Erythroblast (primary cell): ENCODE data around the gene LINS1.
"Not testable (repeated sequence)": the region's sequence is repeated elsewhere in the genome, so short reads cannot be mapped to it uniquely, and the experiment has no call there.

Source experiments
- DNase-seq, 2 experiments: peaks; one replicate each; lab custom pipeline; 2025; lab: John Stamatoyannopoulos, UW
- GATA1 ChIP-seq: IDR thresholded peaks from 2 replicates; pipeline ENCODE4 v1.6.1; 2011; ENCODE audit warnings: low read depth, mild to moderate bottlenecking, control low read depth, low read length, moderate library complexity
- POLR2A ChIP-seq: IDR thresholded peaks from 2 replicates; pipeline ENCODE4 v1.6.1; 2011; ENCODE audit warnings: mild to moderate bottlenecking, low read length

Gene LINS1

GRCh38 chr15:100616700-100617099 is 14.7 kb upstream of the LINS1 start:
- no peak for DNase-seq
- no peak for TF ChIP-seq GATA1

DNA sequence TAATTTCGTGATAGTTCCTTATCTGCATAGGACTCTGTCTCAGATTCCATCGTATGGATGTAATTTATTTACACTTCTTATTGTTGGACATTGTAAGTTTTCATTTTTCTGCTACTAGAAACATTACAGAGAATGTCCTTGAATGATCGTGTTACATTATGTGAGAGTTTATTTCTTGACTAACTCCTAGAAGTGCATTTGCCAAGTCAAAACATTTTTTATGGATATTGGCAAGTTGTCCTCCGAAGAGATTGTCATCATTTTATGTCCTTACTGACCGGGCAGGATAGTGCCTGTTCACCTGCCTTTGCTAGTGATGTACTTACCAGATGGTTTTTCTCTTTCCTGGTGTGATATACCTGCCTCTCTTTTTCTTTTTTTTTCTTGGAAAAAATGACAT is 13.8 kb upstream of the LINS1 start:
- TF ChIP-seq GATA1: no peak
- TF ChIP-seq POLR2A: no peak
- no peak for DNase-seq

GRCh38 chr15:100614918-100615317 is 12.9 kb upstream of the LINS1 start:
- TF ChIP-seq GATA1: no peak
- TF ChIP-seq POLR2A: no peak
- no peak for DNase-seq

DNA sequence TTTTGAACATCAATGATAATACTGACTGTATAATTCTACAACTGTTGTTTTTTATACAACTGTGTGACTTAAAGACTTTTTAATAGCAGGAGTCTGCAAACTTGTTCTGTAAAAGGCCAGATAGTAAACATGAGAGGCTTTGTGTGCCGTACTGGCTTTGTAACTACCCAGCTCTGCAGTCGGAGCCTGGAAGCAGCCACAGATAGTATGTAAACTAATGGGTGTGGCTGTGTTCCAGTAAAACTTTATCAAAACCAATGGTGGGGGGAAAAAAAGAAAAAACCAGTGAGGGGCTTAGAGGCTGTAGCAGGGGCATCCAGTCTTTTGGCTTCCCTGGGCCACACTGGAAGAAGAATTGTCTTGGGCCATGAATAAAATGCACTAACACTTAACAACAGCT is 12.4 kb upstream of the LINS1 start:
- DNase-seq: peak in 1 of 2 experiments; percentile 2

DNA sequence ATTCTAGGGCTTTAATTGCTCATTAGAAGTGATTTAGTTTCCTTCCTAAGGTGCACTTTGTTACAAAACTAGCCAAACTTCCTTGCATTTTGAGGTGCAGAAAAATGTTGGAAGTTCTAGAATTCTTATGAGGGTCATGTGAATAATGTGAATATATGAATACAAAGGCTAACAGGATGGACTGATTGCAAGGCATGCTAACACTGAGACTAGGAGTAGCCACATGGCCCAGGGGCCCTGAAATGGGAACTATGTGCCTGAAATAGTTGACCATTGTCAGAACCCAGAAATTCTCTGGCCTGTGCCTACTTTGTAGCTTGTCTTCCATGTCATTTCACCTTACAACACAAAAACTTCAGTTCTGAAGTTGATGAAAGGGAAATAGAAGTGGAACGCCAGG is 11.2 kb upstream of the LINS1 start:
- TF ChIP-seq POLR2A: no peak
- no peak for TF ChIP-seq GATA1
- DNase-seq: no peak

More for the DNA sequence above, 12.4 kb upstream of the LINS1 start:
- TF ChIP-seq POLR2A: no peak
- TF ChIP-seq GATA1: no peak

- TF ChIP-seq POLR2A (no peak), GATA1 (no peak)
- DNase-seq: no peak
These were observed 10.6 kb upstream of the LINS1 start for GRCh38 chr15:100612539-100612938.

GRCh38 chr15:100602823-100603393 is 924 bp upstream of the LINS1 start:
- DNase-seq: peak; percentile 55 to 64
- TF ChIP-seq GATA1: no peak
- TF ChIP-seq POLR2A: no peak

DNA sequence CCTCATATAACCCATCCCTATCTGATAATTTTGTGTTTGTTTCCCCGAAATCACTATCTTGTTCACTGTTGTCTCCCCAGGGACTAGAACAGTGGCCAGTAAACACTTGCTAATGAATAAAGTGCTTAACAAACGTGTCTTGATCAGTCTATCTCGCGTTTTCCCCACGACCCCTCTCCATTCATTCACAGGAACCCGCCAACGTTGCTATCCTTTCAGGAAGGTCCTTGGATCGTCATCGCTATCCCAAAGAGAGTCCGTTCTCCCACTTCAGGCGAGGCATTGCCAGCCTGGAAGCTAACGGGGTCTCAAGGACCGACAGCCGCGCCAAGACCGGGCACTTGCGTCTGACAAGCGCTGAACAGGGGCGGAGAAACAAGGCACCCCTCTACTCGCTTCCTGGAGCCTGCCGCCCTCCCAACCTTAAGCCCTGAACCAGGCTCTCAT is 344 bp downstream of the LINS1 start:
- no peak for TF ChIP-seq POLR2A
- TF ChIP-seq GATA1: no peak
- no peak for DNase-seq

DNA sequence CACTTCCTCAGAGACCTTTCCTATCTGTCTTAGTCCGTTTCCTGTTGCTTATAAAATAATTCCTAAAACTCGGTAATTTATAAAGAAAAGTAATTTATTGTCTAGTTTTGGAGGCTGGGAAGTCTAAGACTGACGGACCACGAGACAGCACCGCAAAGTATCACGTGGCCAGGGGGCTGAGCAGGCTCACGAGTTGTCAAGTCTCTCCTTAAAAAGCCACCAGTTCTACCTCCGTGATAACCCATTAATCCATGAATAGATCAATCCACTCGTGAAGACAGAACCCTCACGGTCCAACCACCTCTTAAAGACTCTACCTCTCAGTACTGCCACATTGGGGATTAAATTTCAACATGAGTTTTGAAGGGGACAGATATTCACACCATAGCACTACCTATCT is 821 bp downstream of the LINS1 start:
- peak; percentile 69 to 74 for DNase-seq
- no peak for TF ChIP-seq GATA1
- no peak for TF ChIP-seq POLR2A

DNA sequence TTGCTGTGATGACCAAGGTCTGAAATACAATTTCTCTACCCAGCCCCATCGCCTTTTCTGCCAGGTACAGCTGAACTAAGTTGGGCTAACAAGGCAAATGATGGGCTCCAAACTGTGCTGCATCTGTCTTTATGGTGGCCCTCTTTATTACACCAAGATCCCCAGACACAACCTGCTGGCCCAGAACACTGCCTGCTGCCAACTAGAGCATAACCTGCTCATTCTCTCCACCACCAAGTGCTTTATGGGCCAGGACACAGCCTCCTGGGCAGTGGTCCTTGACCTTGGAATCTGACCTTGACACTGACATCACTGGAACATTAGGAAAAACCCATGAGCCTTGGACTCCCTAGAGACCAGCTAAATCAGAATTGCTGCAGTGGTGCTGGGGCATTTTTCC is 3.3 kb downstream of the LINS1 start:
- DNase-seq: no peak
- TF ChIP-seq GATA1 (no peak), POLR2A (no peak)

GRCh38 chr15:100597862-100598261 is 4.1 kb downstream of the LINS1 start:
- DNase-seq: peak in 1 of 2 experiments; percentile 14
- TF ChIP-seq GATA1 (no peak), POLR2A (no peak)

GRCh38 chr15:100596792-100597191 is 5.2 kb downstream of the LINS1 start:
- peak; percentile 93 to 94 for DNase-seq
- no peak for TF ChIP-seq GATA1
- peak; percentile 53 for TF ChIP-seq POLR2A

DNA sequence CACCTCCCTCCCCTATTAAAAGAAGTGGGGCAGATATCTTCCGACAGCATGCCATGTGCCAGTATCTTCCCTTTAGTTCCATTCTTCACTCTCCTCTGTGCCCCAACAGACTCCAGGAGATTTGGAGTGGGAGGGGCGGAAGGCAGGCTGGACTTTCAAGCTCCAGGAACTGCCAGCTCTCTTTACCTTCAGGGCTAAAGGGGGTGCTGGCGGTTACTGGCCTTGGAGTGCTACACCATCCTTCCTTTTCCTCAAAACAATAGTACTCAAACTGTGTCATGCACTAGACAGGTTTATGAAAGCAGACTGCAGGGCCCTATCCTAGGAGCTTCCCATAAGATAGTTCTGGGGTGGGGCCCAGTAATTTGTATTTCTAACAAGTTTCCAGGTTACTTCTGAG is 6.0 kb downstream of the LINS1 start:
- TF ChIP-seq GATA1: no peak
- no peak for TF ChIP-seq POLR2A
- DNase-seq: no peak

DNA sequence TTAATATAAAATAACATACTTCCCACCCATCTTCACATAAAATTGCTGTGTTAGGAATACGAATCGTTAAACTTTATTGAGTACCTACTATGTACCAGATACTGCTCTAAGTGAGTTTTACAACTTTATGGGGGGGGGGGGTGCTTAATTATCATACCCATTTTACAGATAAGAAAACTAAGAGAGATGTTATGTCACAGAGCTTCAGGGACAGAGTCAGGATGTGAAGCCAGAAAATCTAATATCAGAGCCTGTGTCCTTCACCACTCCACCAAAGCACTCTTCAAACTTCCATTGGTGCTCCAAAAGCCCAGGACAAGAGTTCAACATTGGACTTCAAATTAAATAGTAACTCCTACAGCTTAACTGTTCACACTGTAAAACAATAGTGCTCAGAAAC is 8.6 kb downstream of the LINS1 start:
- TF ChIP-seq POLR2A (no peak), GATA1 (no peak)
- no peak for DNase-seq

DNA sequence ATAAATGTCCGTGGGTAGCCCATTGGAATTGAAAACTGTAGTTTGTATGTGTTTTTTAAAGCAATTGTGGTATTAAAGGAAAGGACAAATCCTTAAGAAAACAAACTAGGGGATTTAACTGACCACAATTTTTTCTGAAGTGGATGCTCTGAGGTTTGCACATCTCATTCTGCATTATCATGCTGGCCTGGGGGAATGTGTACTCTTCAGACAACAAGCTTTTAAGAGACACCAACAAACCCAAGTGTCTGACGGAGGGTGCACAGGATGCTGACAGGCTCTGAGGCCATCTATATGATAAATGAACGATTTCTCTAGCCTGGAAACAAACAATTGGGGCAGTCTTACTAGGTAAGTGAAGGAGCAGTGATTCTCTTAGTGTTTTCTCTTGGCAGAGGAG is 9.1 kb downstream of the LINS1 start:
- TF ChIP-seq GATA1 (no peak), POLR2A (no peak)
- no peak for DNase-seq

- DNase-seq: no peak
- TF ChIP-seq POLR2A (no peak), GATA1 (no peak)
These were observed 10.1 kb downstream of the LINS1 start for GRCh38 chr15:100591835-100592234.

DNA sequence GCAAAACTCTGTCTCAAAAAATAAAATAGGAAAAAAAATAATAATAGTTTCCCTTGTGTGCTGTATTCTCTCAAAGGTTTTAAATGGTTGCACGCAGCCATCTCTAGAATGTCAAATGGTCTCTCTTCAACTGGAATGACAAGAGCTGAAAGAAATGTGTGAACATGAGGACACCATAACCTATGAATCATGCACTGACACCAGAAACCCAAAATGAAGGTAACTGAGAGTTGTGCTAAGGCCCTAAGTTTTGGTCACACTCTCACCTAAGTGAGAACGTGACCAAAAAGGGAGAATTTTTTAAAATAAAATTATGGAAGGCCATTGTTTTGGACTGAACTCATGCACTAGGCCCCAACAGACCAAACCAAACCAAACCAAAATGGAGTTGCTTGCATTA is 10.8 kb downstream of the LINS1 start:
- DNase-seq: not testable (repeated sequence)
